GM12892 (cell line): ENCODE measurements around the gene STX3.

ENCODE experiments used
- POLR2A ChIP-seq: IDR thresholded peaks from 2 replicates; pipeline ENCODE4 v1.6.1; 2011; ENCODE audit warnings: low read depth, low read length, control low read depth
- POLR2AphosphoS5 ChIP-seq: IDR thresholded peaks from 2 replicates; pipeline ENCODE4 v1.6.1; 2011; ENCODE audit warnings: low read depth, low read length, control low read depth
- TAF1 ChIP-seq: IDR thresholded peaks from 2 replicates; pipeline ENCODE4 v1.6.1; 2011; ENCODE audit warnings: low read depth, mild to moderate bottlenecking, control low read depth, low read length, borderline replicate concordance

GRCh38 chr11:59754859-59755700, at the start of gene STX3:
- no peak for TF ChIP-seq POLR2A
- no peak for TF ChIP-seq POLR2AphosphoS5
- no peak for TF ChIP-seq TAF1
